Parietal lobe (tissue), 2 donors: ENCODE data around the gene TET2. TPM values are rescaled to one million over a fixed set of nuclear protein-coding genes. Genes with fewer than 3 reads are reported as not detected.

Experiments
- small RNA-seq: library from RNA; depleted of rRNA; stranded (forward); fragments of <200 nt; gene quantifications from one replicate; pipeline ENCODE3, GENCODE V24; 2014; ENCODE audit warnings: low replicate concordance
- total RNA-seq: library from RNA; depleted of rRNA; stranded (reverse); fragments of >200 nt; gene quantifications from one replicate; pipeline ENCODE4 v1.2.3, GENCODE V29; 2014

TET2 gene
- 73.2 TPM for total RNA-seq

DNA sequence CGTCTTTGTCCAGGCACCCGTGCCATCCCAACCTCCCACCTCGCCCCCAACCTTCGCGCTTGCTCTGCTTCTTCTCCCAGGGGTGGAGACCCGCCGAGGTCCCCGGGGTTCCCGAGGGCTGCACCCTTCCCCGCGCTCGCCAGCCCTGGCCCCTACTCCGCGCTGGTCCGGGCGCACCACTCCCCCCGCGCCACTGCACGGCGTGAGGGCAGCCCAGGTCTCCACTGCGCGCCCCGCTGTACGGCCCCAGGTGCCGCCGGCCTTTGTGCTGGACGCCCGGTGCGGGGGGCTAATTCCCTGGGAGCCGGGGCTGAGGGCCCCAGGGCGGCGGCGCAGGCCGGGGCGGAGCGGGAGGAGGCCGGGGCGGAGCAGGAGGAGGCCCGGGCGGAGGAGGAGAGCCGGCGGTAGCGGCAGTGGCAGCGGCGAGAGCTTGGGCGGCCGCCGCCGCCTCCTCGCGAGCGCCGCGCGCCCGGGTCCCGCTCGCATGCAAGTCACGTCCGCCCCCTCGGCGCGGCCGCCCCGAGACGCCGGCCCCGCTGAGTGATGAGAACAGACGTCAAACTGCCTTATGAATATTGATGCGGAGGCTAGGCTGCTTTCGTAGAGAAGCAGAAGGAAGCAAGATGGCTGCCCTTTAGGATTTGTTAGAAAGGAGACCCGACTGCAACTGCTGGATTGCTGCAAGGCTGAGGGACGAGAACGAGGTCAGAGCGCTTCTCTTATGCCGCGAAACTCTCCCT is at the start of gene TET2:
TET2 (plus strand) TSS at position 601 of the 740 bp plus-strand sequence. CDS start 87,067 bp downstream, outside the sequence.

Small RNA genes lying within 50 kb of the gene (small RNA-seq; reads per million reads assigned to genes)
- gene RF00322 (not detected), gene RN7SL89P (not detected)
